GM19043 (cell line): ENCODE measurements around the gene LPP.

Experiments
- ATAC-seq: cut with Tn5 transposase; IDR thresholded peaks from one replicate; pipeline ENCODE4 v1.9.1; 2021; ENCODE audit warnings: low read depth; ENCODE audit not compliant: unreplicated experiment

The LPP gene

GRCh38 chr3:188294113-188294512, 140.2 kb downstream of the LPP start:
- ATAC-seq, result no peak

GRCh38 chr3:188294823-188295487, 141.0 kb downstream of the LPP start:
- no peak for ATAC-seq

- ATAC-seq, result no peak
These were observed 141.9 kb downstream of the LPP start for GRCh38 chr3:188295876-188296275.

- ATAC-seq, result no peak
These were observed 143.0 kb downstream of the LPP start for GRCh38 chr3:188296761-188297612.

DNA sequence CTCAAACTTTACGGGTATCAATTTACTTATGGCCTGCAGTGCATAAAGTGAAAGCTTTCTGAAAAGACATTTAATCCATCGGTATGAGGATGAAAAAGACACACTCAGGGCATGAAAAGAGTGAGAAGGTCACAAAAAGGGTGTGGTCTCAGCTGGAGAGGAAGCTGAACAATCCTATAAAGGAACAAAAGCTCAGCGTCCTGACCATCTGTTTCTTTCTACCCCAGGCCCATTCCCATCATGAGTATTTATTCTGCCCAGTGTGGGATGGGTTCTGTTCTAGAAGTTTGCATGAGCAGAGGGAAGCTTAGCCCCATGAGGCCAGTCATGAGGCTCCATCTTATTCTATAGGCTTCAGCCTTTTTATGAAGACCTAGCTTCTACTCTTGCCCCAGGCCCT, 144.6 kb downstream of the LPP start:
- no peak for ATAC-seq

DNA sequence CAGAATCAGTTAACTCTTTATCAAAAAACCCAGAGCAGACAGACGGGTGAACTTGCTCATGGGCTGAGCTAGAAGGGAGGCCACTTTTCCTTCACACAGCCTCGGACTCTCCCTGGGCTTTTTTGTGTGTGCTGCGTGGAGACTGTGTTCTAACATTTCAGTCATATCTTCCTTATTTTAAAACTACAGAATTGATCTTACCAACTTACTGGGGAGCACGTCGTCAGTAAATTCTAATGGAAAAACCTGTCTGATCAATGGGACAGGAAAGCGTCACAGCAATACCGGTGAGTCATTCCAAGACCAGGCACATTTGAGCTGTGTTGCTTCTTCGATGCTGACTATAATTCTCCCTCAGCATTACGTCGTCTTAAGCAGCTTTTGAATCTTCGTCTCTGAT, 145.1 kb downstream of the LPP start:
- ATAC-seq, result no peak

- no peak for ATAC-seq
These were observed 145.8 kb downstream of the LPP start for GRCh38 chr3:188299708-188300107.

DNA sequence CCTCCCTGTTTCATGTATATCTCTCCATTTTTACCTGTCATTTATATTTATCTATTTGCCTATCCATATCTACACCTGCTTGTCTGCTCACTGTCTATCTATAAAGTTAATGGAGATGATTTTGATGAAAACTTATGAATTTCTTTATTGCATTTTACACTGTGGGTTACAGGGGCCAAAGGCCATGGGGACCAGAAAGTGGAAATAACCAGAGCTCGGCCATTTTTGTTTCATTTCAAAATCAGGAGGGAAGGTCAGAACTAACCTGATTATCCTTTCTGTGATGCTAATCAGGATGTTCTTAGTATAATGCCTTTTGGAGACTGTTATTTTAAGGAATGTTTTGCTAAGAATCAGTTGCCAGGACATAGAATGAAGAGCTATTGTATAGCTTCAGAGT, 147.2 kb downstream of the LPP start:
- ATAC-seq, result no peak

GRCh38 chr3:188303286-188303799, 149.4 kb downstream of the LPP start:
- ATAC-seq, result no peak

- ATAC-seq, result no peak
These were observed 149.9 kb downstream of the LPP start for GRCh38 chr3:188303823-188304222.

GRCh38 chr3:188304501-188304900, 150.5 kb downstream of the LPP start:
- no peak for ATAC-seq

GRCh38 chr3:188305220-188305619, 151.3 kb downstream of the LPP start:
- ATAC-seq, result no peak

DNA sequence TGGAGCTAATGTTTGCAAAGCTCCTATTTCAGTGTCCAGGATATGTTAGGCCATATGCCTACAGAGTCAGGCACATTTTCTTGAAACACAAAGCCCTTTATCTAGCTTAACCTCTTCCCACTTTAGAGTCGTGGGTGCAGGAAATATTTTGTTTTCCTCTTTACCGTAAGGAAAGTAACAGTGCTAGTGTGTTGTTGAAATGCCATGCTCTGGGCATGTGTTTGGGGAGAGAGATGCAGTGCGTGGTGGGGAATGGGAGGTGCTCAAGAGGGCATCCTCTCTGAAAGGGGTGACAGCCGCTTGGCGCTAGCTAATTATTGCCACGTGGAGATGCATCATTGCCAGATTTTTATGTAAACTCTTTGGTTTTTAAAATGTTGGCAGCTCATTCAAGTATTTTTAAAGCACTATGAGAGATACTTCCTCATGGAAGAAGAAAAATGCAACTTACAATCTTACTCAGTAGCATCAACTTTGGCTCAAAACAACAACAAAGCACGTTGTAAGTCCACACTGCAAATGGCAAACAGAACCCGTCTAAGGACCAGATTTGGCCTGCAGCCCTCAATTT, 152.6 kb downstream of the LPP start:
- ATAC-seq, result no peak

DNA sequence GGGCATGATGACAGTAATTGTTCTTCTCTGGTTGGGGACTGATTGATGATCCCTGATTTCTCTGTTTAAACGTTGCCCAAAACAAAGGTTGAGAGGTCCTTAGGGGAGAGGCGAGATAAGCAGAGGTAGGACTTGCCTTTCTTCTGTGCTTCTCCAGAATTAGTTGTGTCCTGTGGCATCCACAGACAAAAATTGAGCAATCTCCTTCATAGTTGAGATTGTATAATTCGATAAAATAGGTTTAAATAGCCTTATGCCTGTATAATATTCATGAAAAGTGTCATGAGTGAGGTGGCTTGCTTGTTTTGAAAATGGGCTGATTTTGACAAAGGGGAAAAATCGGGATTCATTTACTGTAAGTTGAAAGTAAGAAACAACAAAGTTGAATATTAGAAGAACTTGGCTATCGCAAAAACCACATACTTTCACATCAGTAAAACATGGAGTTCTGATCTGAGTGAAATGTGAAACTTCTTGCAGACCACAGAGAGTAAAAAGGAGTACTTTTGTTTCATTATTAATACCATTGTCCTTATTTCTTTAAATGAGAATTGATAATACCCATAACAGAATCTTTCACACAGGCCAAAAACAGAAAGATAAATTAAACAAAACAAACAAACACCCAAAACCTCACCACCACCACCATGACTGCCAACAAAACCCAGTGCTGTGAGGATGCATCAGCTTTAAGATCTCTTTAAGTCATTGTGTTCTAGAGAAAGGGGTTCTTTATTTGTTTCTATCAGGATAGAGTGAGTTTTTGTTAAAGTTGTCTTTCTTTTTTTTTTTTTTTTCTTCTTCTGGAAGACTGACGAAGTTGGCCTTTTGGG, 155.7 kb downstream of the LPP start:
- peak; percentile 99 for ATAC-seq

DNA sequence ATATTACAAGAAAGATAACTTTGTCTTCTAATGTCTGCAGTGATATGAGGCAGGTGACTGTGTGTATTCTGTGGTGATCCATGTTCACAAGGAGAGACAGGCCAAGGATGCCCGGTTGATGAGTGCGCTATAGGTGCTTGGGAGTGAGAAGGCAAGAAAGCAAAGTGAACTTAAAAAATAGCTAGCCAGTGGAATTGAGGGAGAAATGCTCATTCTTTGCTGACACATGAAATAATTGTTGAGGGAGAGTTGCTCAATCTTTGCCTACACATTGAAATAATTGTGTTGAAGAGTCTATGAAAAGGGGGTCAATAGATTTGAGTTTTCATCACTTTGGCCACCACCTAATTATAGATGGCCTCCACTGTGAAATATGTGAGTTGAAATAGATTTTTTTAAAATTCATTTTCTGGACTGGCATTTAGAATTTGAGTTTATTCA, 156.3 kb downstream of the LPP start:
- no peak for ATAC-seq

DNA sequence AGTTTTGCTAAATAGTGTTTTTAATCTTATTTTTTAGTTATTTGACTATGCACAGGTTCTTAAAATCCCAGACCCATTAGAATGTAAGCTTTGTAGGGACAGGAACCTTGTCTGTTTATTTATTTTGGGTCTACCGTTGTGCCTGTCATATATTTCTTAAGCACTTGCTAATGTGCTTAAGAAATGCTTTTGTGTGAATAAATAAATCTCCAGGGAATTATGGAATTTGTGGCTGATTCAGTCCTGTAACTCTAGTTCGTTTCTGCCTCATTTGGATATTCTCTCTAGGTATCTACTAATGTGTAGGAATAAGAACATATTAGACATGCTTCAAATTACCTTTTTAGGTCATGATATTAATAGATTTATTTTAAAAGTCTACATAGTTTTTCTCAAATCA, 161.6 kb downstream of the LPP start:
- no peak for ATAC-seq

DNA sequence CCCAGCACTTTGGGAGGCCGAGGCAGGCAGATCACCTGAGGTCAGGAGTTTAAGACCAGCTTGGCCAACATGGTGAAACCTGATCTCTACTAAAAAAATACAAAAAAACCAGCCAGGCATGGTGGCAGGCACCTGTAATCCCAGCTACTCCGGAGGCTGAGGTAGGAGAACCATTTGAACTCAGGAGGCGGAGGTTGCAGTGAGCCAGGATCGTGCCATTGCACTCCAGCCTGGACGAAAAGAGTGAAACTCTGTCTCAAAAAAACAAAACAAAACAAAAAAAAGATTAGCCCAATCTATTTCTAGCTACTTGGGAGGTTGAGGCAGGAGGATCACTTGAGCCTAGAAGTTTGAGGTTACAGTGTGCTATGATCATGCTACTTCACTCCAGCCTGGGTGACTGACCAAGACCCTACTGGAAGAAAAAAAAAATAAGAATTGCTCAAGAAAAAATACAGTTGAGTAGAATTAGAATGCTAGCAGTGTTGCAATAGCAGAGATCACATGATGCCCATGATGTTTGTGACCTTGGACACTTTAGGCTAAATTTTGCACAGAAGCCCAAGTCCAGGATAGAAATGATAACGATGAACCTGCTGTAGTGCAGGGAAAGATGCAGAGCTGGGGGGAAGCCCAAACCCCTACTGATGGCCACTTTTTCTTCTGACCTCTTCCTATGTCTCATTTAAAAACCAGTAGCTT, 162.2 kb downstream of the LPP start:
- no peak for ATAC-seq

DNA sequence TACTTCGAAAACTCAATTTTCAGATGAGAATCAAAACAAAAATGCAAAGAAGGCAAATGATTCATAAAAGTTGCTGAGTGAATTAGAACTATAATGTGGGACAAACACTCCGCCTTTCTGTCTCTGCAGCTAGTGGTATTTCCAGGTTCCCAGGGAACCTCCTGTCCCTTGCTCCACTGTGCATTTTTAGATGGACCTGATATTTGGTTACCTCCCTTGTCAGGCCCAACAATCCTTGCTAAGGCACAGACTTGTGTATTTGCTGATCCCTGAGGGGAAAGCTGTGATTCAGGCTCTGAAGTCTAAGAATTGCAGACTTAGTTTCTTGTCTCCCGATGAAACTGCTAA, 162.7 kb downstream of the LPP start:
- no peak for ATAC-seq

DNA sequence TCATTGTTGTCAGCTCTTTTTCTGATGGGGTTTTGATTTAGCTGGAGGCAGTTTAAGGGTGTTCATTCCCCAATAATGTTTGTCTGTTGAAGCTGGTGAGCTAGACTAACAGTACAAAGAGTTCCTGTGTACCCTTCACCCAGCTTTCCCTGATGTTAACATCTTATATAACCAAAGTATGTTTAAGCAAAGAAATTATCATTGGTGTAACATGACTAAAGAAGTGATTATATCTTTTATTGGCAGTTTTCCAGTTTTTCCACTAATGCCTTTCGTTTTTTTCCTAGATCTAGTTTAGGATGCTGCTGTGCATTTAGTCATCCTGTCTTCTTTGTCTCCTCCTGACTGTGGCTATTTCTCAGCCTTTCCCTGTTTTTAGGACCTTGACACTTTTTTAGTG, 165.6 kb downstream of the LPP start:
- no peak for ATAC-seq

- no peak for ATAC-seq
These were observed 166.8 kb downstream of the LPP start for GRCh38 chr3:188320757-188321156.
